Hematopoietic multipotent progenitor cell treated with erythropoietin and hydrocortisone succinate and interleukin-3 and kit ligand, for 4 days (in vitro differentiated cells): Measurements from ENCODE around the gene DHRS11.
A peak's percentile ranks its signal among the peaks of the same experiment; 100 is the strongest.

Source experiments
- DNase-seq: peaks from one replicate; pipeline ENCODE4 v3.0.0-alpha.2; 2015

Gene DHRS11, protein sequence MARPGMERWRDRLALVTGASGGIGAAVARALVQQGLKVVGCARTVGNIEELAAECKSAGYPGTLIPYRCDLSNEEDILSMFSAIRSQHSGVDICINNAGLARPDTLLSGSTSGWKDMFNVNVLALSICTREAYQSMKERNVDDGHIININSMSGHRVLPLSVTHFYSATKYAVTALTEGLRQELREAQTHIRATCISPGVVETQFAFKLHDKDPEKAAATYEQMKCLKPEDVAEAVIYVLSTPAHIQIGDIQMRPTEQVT

DNA sequence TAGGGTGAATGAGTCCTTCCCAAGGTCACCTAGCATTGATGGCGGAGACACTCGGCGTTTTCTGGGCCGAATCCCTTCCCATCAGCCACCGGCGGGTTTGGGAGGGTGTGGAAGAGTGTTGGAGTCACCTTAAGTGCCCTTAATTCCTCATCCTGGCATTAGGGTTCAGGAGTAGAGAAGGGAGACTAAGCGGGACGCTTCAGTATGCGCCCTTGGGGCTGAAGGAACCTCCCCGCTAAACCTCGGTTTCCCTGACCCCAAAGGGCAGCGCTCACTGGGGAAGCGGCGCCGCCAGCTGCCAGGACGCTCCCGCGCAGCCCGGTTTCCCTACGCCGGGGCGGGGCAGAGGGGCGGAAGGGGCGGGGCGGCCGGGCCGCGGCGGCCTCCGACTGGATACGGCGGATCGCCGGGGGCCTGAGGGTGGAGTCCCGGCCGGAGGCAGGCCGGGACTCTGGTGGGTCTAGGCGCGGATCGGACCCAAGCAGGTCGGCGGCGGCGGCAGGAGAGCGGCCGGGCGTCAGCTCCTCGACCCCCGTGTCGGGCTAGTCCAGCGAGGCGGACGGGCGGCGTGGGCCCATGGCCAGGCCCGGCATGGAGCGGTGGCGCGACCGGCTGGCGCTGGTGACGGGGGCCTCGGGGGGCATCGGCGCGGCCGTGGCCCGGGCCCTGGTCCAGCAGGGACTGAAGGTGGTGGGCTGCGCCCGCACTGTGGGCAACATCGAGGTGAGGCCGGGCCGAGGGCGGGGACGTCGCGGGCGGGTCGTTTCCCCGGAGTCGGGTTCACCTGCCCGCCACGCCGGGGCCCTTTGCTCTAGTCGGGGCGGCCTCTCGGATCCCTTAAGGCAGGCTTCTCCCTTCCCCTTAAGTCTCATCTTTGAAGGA lies at the start of gene DHRS11:
DHRS11 (plus strand) TSS at position 446 of the 882 bp plus-strand sequence; CDS start at position 577, 131 bp downstream.
- DNase-seq, result peak; percentile 89

DNA sequence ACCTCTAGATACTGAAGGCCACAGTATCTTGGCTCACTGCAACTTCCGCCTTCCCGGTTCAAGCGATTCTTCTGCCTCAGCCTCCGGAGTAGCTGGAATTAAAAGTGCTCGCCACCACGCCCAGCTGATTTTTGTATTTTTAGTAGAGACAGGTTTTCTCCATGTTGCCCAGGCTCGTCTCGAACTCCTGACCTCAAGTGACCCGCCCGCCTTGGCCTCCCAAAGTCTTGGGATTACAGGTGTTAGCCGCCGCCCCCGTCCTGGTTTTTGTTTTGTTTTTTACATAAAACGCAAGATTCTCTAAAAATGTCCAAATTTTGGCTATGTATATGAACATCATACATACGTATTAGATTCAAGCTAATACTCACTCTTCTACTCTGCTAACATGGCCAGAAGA lies 48.9 kb upstream of the DHRS11 start:
- no peak for DNase-seq

DNA sequence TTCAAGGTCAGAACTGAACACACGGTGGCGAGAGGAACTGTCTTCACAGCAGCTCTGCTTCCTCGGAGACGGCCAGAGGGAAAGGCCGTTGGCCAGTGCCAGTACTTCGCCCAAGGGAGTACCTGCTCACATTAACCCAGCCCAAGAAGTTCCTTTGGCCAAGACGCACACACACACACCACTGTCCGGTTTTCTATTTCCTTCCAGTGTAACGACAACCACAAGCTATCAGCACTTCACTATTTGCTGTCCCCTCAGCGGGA lies 47.7 kb upstream of the DHRS11 start:
- peak; percentile 84 for DNase-seq

DNA sequence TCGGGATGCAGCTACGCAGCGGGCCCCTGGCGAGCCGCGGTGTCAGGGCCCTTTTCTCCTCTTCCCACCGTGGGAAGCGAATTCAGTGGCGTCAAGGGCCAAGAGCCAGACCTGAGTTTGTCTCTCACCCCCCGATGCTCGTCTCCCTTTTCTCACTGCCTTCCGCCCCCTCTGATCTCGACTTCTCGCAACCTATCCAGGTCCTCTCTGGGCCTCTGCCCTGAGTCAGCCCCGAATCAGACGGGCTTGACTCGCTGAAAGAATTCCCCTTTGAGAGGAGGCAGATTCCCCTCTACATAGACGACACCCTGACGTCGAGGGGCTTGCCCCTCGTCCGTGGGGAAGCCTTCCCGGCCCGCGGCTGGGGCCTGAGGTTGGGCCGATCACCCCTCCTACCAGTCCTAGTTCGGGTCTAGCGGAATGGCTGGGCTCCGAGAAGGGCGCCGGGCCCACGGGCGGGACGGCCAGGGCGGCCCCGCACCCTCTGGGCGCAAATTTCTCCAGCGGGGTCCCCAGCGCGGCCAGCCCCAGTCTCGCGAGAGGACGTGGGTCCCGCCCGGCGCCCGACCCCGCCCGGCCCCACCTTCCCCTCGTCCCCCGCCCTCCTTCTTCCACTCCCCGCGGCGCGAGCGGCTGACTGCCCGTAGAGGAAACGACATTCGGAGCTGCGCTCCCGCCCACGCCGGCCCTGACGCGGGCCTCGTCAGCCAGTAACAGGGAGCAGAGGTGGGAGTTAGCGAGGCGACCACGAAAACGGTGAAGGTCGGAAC lies 47.2 kb upstream of the DHRS11 start, which contains the start of gene GGNBP2:
GGNBP2 (plus strand) TSS at position 613 of the 770 bp plus-strand sequence. CDS start 806 bp downstream, outside the sequence.
- peak; percentile 98 for DNase-seq

DNA sequence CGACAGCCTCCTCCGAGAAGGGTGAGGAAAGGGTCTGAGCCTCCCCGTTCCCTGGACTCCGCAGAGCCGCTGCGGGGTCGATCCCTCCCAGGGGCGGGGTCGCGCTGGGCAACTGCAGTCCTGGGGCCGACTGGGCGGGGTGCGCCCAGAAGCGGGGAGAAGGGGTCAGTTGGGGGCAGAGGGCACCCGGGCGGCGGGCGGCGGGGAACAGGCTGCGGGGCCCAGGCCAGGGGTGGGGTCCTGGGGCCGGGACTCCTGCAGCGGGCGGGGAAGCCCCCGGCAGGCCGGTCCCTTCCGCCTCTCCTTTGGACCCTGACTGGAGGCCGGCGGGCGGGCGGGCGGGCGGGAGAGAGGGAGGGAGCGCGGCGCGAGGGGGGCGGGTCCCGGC lies 46.6 kb upstream of the DHRS11 start:
- DNase-seq, result no peak

DNA sequence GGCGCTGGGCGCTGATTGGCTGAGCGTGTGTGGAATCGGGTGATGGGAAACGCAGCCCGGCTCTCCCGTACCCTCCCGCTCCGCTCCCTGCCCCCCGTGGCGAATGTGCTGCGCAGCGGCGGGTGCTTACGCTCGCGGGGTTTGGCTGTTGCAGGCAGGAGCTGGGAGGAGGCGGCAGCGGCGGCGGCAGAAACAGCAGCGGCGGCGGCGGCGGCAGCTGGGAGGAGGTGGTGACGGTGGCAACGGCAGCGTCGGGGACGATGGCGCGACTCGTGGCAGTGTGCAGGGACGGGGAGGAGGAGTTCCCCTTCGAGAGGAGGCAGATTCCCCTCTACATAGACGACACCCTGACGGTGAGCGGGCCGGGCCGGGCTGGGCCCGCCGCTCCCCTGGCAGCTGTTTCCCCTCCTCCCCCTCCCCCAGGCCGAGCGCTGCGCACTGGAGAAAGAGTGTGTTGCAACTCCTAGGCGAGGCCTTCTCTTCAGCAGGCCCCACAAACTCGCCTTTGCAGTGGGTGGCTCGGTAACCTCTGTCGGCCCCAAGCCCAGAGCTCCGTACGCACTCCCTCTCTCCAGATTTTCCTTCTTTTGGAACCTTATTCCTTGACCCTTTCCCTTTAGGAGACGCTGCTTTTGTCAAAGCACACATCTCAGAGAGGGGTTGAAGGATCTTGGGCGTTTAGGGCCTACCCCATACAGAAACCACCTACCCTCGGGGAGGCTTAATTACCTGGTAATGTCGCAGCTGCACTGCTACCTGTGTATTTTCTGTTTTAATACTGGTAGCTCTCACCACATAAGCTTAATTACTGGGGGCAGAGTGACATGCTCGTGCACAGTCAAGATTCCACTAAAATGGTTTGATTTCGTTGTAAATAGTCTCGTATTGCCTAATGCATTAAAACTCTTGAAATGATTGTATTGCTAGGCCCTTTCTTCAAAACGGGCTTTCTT lies 45.9 kb upstream of the DHRS11 start:
- DNase-seq, result peak; percentile 99

DNA sequence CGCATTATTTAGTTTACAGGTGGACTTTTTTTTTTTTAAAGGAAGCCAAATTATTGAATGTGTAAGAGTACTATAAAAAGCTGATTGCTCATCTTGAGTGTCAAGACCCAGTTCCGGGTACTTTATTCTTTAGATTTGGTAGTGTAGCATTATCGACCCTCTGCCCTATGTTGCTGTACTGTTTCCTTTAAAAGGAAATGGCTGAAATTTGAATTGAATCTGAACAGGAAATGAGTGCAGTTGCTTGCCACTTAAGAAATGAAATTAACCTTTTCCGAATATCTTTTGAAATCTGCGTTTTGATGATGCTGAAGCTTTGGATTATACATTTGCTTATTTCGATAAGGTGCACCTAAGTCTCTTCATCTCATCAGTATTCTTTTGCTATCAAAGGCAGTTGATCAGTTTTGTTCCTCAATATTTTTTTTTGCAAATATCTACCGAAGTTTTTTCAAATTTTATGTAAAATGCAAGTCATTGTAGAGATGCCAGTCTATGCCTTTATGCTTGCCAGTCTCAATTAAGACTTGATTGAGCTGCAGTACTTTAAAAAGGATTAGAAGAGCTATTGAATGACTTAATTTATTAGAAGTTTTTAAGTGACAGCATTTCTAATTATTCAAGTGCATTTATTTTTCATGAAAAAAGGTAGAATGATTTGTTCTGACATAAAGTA lies 45.1 kb upstream of the DHRS11 start:
- peak; percentile 46 for DNase-seq

DNA sequence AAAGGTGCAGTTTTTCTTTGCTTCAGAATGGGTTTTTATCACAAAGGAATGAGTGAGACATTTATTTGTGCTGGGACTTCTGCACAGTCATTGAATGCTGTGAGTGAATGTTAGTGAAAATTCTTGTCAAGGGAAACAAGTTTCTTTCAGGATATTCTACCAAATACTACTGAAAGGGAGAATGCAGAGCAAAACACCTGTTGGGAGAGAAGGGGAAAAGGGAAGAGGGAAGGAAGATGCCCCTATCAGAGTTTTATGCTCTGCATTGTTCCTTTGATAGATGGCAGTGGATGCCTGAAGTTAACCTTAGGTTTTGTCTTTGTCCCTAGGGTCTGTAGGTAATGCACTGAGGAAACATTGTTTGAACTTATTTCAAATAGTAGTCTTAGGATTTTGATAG lies 43.9 kb upstream of the DHRS11 start:
- DNase-seq, result no peak

DNA sequence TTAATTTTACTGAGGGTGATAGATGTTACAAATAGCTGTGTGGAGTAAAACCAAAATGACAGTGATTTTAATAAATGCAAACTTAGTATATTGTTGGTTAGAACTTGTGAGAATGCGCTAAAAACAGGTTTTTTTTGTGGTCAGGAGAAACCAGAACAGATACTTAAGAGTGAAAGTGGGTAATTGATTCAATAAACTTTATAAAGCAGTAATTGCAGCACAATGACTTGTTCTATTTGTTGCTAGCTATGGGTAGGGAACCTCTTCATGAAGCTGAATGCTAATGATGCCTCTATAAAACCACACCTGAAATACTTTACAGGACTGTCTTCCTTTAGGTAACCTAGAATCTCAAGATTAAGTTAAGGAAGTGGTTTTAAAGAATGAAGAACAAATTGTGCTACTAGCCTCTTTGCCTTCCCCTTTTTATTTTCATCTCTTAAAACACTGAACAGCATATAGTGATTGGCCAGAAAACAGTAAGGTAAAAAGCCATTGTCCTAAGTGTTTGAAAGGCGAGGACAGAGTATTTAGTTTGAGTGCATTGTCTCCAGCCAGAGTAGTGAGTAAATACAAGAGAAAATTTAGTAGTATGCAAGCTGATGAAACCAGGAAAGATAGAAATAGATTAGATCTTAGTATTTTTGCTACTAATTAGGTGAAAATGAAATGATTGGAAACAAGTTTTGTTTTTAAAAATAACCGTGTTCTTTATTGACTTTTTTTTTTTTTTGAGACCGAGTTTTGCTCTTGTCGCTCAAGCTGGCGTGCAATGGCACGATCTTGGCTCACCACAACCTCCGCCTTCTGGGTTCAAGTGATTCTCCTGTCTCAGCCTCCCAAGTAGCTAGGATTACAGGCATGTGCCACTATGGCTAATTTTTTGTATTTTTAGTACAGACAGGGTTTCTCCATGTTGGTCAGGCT lies 40.9 kb upstream of the DHRS11 start:
- DNase-seq, result peak; percentile 59

DNA sequence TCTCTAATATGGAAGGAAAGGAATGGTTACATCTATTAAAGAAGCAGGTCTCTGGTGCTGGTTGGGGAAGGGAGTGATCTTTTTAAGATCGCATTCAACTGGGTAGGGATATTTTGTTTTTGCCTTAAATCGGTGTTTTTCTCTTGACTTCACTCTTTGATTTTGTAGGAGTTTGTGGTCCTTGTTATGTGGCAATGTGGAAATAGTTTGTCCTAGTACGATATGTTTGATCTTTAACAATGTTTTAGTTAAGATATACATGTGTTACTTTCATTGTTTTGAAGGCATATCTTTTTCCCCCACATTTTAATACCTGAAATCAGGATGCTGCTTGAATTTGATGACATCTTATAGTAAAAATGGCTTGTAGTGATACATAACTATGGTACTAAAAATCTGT lies 38.2 kb upstream of the DHRS11 start:
- DNase-seq, result no peak

DNA sequence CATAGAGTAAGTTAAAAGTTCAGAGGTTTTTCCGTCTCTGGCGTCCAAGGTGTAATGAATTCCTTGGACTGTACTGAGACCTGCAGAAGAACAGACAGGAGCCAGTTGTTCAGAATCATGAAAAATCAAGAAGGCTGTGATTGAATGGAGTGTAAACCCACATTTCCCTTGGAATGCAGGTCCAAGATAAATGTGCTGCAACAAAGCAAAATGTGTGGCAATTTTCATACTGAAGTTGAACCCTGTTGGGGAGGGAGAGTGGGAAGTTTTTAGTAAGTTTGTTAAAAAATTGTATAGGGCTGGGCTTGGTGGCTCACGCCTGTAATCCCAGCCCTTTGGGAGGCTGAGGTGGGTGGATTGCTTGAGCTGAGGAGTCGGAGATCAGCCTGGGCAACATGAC lies 25.6 kb upstream of the DHRS11 start:
- no peak for DNase-seq

DNA sequence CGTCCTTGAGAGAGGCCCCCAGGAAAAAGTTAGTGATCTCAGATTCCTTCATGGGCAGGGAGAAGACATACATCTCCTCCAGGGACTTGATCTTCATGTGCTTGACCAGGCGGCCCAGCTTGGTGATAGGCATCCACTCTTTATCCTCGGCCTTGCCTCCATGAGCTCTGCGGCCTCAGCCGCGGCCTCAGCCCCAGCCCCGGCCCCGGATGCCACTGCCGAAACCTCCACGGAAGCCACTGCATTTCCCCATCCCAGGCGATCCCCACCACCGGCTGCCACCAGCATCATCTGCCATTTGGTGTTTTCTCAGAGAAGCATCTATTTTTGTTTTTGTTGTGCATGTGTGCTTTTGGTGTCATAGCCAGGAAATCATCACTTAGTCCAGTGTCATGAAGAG lies 16.7 kb upstream of the DHRS11 start:
- no peak for DNase-seq

DNA sequence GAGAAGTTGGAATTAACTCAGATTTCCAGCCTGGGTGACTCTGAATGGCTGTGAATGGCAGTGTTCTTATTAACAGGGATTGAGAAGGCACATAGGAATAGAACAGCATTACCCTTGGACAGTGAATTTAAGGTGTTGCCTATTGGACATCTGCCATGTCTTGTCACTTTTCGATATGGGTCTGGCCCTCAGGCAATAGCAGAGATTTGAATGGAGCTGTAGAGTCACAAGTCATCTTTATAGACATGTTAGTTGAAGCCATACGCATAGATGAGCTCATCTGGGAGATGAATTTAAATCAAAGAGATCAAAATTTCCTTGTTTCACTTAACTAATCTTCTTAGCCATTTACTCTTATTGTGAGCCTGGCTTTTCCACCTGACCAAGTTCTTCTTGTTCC lies 14.9 kb upstream of the DHRS11 start:
- DNase-seq, result no peak

DNA sequence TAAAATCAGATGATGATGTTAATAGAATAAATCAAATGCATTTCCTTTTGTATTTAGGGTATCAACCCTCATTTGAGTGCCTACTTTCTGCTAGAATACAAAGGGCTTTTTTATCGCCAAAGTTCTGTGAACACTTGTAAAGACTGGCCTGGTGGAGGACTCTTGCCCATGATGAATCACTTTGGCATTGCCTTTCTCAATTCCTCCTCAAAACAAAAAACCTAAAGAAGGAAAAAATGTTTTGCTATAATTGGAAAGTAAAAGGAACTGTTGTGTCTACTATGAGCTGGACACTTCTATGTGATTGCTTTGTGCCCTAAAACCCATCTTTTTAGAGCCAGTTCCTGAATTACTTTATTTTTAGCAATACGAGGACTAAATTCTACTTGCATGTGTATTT lies 13.0 kb upstream of the DHRS11 start:
- no peak for DNase-seq

DNA sequence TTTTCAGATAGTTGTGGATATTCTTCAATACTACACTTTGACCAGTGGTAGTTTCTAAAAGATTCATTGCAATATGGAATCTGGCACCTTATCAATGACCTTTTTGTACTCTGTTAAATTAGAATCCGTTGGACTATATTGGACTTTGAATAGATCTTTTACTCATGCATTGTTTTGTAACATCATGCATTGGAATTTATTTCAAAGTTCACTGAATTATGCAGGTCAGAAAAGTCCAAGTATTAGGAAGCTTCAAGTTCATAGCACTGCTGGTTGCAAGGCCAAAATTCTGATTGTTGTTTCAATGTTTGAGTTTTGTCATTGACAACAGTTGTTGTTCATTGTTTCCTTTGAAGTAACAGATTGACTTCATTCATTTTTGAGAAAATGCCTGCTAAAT lies 7.9 kb upstream of the DHRS11 start:
- no peak for DNase-seq

DNA sequence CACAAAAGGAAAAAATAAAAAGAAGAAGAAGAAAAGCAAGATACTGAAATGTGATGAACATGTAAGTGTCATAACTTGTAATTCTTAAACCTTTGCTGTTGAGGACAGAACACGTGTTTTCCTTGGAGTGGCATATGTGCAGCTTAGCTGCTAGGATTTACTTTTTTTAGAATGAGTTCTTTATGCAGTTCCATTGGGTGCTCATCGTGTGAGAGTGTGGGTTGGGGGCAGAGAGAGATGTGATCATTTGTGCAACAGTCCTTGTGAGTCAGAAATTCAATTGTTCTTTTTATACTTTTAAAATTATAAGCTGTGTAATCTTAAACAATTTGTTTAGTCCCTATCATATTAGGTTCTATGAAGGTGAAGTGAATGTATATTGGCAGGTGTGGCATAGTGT lies 5.5 kb upstream of the DHRS11 start:
- DNase-seq, result no peak

DNA sequence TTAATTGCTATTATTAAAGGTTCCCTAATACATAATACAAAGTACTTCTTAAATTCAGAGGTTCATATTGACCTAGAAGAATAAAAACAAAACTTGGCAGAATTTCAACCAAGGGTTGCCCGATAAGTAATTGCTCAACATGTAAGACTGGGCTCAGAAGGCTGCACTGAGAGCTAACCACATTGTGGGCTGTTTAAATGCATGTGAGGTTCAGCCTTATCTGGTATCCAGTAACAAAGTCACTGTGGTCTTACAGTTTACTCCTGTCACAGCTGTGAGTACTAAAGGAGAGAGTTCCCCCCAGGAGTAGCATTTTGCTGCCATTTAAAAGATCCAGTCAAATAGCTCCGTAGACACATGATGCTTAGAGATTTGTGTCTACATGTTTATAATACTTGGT lies 1.6 kb upstream of the DHRS11 start:
- peak; percentile 98 for DNase-seq

DNA sequence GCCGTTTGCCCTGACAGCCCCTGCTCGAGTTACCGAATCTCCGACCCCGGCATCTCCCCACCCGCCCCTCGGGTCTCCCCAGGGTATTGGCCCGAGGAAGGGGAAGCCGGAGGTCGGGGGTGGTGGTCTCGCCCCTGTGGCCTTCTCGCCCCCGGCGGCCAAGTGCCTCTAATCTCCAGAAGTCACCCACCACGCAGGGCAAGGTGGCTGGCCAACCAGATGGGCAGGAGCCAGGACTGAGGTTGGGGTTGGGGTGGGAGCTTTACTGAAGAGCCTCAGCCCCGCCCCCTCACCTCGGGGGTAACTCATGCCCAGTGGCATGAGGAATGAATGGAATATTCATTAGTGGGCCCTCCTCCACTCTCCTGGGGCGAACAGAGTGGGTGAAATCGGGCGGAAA lies 637 bp downstream of the DHRS11 start:
- DNase-seq, result peak; percentile 73

DNA sequence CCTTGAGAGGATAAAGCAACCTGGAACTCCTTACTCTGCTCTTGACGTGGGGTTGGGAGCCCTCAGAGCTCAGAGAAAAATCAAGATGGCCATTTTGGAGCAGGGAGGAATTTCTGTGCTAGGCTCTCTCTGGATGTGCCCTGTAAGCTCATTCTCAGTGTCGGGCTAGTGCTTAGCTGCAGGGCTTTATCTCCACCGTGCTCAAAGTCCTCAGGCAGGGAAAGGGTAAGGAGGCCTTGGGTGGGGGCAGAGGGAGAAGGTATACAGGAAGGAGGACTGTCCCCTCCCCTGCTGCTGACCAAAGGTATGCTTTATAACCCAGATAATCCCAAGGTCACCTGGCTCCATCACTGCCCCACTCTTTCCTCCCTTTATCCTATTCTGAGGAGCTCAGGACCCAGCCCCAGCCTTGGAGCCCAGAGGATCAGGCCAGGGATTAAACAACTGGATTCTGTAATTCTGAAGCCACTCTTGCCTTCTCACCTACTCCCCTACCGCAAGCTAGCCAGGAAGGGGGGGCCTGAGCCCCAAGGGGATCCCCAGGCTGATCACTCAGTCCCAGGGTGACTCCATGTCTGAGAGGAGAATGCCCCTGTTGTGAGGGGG lies 1.1 kb downstream of the DHRS11 start:
- DNase-seq, result no peak

DNA sequence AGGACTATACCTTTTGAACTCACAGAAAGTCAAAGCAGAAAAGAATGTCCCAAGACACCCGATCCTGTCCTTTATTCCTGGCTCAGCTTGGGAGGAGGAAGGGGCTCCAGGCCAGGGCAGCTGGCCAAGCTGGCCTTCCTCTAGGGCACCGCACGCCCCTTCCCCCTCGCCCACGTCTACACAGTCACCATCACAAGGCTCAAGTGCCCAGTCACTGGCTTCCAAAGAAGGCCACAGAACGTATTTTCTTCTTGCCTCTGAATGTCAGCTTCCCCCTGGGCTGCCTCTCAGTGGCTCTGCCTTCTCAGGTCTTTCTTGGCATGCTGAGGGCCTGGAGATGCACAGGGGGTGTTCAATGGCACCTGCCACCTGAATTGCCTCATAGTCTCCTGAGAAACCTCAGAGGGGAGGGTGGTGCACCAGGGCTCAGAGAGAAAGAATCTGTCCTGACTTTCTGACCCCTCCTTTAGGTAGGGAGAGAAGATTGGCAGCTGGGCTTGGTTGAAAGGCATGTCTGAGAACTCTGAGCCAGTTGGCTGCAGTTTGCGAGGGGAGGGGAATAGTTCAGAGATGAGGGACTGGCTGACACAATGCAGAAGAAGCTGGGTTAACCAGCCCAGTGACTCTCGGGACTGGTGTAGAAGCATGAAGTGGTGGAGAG lies 2.1 kb downstream of the DHRS11 start:
- peak; percentile 34 for DNase-seq
